Stimulated activated CD4-positive, alpha-beta T cell treated with anti-CD3 and anti-CD28 coated beads, TNF-alpha, amount 100 ng/mL, for 48 hours (primary cell): Measurements from ENCODE around the gene ZBTB14.

Experiments used
- DNase-seq, 3 donors: peaks; one replicate each; pipeline ENCODE4 v3.0.0-alpha.2; 2020; ENCODE audit warnings: low read depth in 3 of 3

ZBTB14 gene

GRCh38 chr18:5294113-5294456 is 1.4 kb downstream of the ZBTB14 start:
- no peak for DNase-seq

DNA sequence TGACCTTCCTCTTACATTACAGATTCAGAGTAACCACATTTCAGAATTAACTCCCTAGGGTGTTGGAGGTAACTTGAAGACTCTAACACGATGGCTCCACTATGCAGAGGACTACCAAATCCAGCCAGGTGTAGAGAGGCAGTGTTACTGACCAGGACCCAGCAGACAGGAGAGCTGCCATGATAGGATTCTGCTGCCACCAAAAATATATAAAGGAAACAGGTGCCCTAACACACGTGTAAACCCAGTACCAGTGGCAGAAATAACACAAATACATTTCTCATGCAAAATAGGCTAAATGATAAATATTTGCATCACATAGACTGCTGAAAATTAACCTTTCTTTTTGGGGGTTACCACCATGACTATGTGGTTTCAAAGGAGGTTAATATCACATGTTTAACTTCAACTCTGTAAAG is 7.0 kb downstream of the ZBTB14 start:
- DNase-seq, result no peak

- DNase-seq, result no peak
Measured at GRCh38 chr18:5287854-5288253, 7.7 kb downstream of the ZBTB14 start.

GRCh38 chr18:5286525-5286924 is 9.0 kb downstream of the ZBTB14 start:
- DNase-seq, result no peak

GRCh38 chr18:5285326-5285725 is 10.2 kb downstream of the ZBTB14 start:
- DNase-seq, result no peak

DNA sequence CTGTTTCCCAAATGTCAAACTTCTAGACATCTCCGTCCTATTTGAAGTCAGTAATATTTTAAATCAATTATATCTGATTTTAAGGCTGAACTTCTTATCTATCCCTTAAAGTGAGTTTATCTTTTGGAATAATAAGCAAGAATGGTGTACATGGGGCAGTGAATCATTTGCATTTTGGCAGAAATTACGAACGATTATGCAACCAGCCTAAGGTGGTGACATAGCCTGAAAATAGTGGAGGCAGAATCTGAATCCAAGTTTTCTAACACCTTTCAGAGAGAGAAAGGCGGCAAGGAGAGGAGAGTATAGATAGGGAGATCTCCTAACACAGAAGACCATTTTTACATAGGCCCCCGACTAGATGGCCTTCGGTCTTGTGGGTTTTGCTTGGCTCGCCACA is 10.7 kb downstream of the ZBTB14 start:
- DNase-seq, result no peak

GRCh38 chr18:5282770-5283169 is 12.8 kb downstream of the ZBTB14 start:
- DNase-seq, result no peak

- no peak for DNase-seq
Measured at GRCh38 chr18:5276947-5277346, 18.6 kb downstream of the ZBTB14 start.

- DNase-seq, result no peak
Measured at GRCh38 chr18:5275872-5276271, 19.7 kb downstream of the ZBTB14 start.

DNA sequence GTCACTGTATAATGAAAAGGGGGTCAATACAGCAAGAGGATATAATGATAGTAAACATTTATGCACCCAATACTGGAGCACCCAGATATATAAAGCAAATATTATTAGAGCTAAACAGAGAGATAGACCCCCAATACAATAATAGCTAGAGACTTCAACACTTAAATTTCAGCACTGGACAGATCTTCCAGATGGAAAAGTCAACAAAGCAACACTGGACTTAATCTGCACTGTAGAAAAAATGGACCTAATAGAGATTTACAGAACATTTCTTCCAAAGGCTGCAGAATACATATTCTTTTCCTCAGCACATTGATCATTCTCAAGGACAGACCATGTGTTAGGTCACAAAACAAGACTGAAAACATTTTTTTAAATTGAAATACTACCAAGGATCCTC is 26.7 kb downstream of the ZBTB14 start:
- DNase-seq, result no peak

DNA sequence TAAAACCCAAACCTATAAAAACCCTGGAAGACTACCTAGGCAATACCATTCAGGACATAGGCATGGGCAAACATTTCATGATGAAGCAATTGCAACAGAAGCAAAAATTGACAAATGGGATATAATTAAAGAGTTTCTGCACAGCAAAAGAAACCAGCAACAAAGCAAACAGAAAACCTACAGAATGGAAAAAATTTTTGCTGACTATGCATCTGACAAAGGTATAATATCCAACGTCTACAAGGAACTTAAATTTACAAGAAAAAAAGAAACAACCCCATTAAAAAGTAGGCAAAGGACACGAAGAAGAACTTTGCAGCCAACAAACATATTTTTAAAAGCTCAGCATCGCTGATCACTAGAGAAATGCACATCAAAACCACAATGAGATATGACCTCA is 28.8 kb downstream of the ZBTB14 start:
- no peak for DNase-seq

DNA sequence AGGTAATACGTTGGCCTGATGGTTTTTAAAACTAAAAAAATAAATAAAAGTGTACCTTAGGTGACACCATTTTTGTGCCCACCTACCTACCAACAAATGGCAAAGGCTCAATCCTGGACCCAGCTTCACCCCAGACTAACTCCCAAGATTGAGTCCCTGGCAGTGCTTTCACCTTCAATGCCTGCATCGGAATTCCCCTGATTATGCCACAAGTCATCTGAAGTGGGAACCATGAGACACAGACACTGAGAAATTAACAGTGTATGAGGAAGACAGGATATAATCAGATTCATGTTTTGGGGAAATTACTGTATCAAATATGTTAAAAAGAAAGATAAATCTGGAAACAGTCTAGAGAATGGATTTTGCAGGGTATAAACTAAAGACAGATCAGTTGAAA is 41.6 kb downstream of the ZBTB14 start:
- no peak for DNase-seq

DNA sequence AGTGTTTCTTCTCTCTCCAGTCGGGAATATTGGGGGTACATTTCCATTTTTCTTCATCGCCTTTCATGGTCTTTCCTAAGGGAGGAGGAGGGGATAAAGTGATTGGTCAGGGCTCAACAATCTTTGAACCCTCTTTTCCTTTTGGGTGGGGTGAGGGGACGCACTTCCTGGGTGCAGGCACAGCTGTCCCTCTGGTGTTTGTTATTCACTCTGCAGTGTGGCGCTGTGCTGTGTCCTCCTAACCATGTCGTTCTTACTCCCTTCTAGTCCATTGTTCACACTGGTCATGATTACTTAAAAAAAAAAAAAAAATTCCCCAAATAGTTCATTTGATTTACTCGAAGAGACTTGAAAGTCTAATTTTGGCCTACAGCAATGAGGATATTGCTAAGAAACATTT is 44.4 kb downstream of the ZBTB14 start:
- no peak for DNase-seq

- no peak for DNase-seq
Measured at GRCh38 chr18:5250603-5251002, 44.9 kb downstream of the ZBTB14 start.

GRCh38 chr18:5244941-5245340 is 50.6 kb downstream of the ZBTB14 start:
- no peak for DNase-seq

DNA sequence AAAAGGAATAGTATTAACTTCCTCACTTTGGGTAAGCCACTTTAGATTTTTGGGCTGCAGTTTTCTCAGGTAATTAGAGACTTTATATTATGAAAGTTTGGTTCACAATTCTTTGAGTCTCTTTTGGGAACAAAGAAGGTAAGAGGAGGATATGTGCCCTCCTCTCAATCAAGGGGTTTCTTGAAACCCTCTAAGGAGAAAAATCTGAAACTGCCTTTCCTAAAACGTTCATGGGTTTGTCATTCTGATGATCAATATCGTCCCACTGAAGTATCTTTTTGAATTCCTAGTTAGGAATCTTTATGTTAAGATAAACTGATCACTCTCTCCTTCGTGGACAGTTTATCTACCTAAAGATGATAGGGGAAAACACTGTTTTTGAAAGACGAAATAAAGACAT is 56.1 kb downstream of the ZBTB14 start:
- DNase-seq, result no peak
